HPDE6-E6E7 (cell line): ENCODE results near the gene MFSD1.

Experiments
- DNase-seq: peaks from one replicate; pipeline ENCODE4 v3.0.0; 2011; ENCODE audit warnings: missing footprints; ENCODE audit errors: extremely low spot score

The MFSD1 gene

GRCh38 chr3:158875700-158876099 is 73.8 kb downstream of the MFSD1 start:
- no peak for DNase-seq
